Osteocyte (in vitro differentiated cells): Measurements from ENCODE around the gene LARGE1. TPM values are rescaled to one million over a fixed set of nuclear protein-coding genes. Genes with fewer than 3 reads are reported as not detected.

Source experiments
- DNase-seq: peaks from one replicate; pipeline ENCODE4 v3.0.0; 2021; ENCODE audit warnings: mixed read lengths; ENCODE audit not compliant: unreplicated experiment; ENCODE audit errors: extremely low spot score
- H3K27ac Mint-ChIP-seq: one replicate; pipeline ENCODE4 v1.8.0; 2021; ENCODE audit warnings: mild to moderate bottlenecking, mixed read lengths; ENCODE audit not compliant: unreplicated experiment
- H3K27me3 Mint-ChIP-seq: one replicate; pipeline ENCODE4 v1.8.0; 2021; ENCODE audit warnings: mixed read lengths; ENCODE audit not compliant: unreplicated experiment
- H3K36me3 Mint-ChIP-seq: one replicate; pipeline ENCODE4 v1.8.0; 2021; ENCODE audit warnings: mixed read lengths; ENCODE audit not compliant: unreplicated experiment
- H3K4me1 Mint-ChIP-seq: one replicate; pipeline ENCODE4 v1.8.0; 2021; ENCODE audit warnings: mixed read lengths; ENCODE audit not compliant: unreplicated experiment
- H3K4me3 Mint-ChIP-seq: one replicate; pipeline ENCODE4 v1.8.0; 2021; ENCODE audit warnings: mild to moderate bottlenecking, moderate library complexity, mixed read lengths; ENCODE audit not compliant: unreplicated experiment
- H3K9me3 Mint-ChIP-seq: one replicate; pipeline ENCODE4 v1.8.0; 2021; ENCODE audit warnings: mixed read lengths; ENCODE audit not compliant: unreplicated experiment
- CTCF ChIP-seq: fragments of 200-600 bp; sonication (generic); IDR thresholded peaks from 2 replicates; pipeline ENCODE4 v1.5.0; 2021; ENCODE audit warnings: antibody characterized with exemption, mild to moderate bottlenecking, moderate library complexity
- total RNA-seq: library from RNA; stranded (reverse); gene quantifications from 2 replicates; pipeline ENCODE4 v1.2.1, GENCODE V29; 2021

The LARGE1 gene
- total RNA-seq, 1 donor from 2014 or later: 17.6 TPM

GRCh38 chr22:33605666-33606065 is 314.6 kb downstream of the LARGE1 start:
- Mint-ChIP-seq H3K9me3 (no peaks in the 10 kb centered on the region), H3K4me3 (no peak overlapping the region)

GRCh38 chr22:33605221-33605620 is 315.1 kb downstream of the LARGE1 start:
- Mint-ChIP-seq H3K4me3 (no peak overlapping the region), H3K9me3 (no peaks in the 10 kb centered on the region), H3K36me3 (no peaks in the 10 kb centered on the region), H3K4me1 (no peaks in the 10 kb centered on the region), H3K27ac (no peak overlapping the region), H3K27me3 (no peaks in the 10 kb centered on the region)
- TF ChIP-seq CTCF: no peak
- no peak for DNase-seq

More at GRCh38 chr22:33605666-33606065, 314.6 kb downstream of the LARGE1 start:
- Mint-ChIP-seq H3K27ac (no peak overlapping the region), H3K27me3 (no peaks in the 10 kb centered on the region), H3K4me1 (no peaks in the 10 kb centered on the region), H3K36me3 (no peaks in the 10 kb centered on the region)
- TF ChIP-seq CTCF: no peak
- no peak for DNase-seq

- Mint-ChIP-seq H3K27me3 (no peaks in the 10 kb centered on the region), H3K4me1 (no peaks in the 10 kb centered on the region), H3K36me3 (no peaks in the 10 kb centered on the region), H3K9me3 (no peaks in the 10 kb centered on the region), H3K4me3 (no peak overlapping the region), H3K27ac (no peak overlapping the region)
- no peak for TF ChIP-seq CTCF
- no peak for DNase-seq
Measured at GRCh38 chr22:33601062-33601461, 319.2 kb downstream of the LARGE1 start.

- no peaks in the 10 kb centered on the region for H3K36me3 Mint-ChIP-seq
- no peak overlapping the region for H3K27ac Mint-ChIP-seq
- H3K9me3 Mint-ChIP-seq: no peaks in the 10 kb centered on the region
- H3K27me3 Mint-ChIP-seq: no peaks in the 10 kb centered on the region
- no peak overlapping the region for H3K4me3 Mint-ChIP-seq
- no peak for DNase-seq
- H3K4me1 Mint-ChIP-seq: no peaks in the 10 kb centered on the region
- no peak for TF ChIP-seq CTCF
Measured at GRCh38 chr22:33600595-33600994, 319.7 kb downstream of the LARGE1 start.

GRCh38 chr22:33600113-33600512 is 320.2 kb downstream of the LARGE1 start:
- Mint-ChIP-seq H3K36me3 (no peaks in the 10 kb centered on the region), H3K27me3 (no peaks in the 10 kb centered on the region), H3K27ac (no peak overlapping the region), H3K4me1 (no peaks in the 10 kb centered on the region), H3K9me3 (no peaks in the 10 kb centered on the region), H3K4me3 (no peak overlapping the region)
- no peak for TF ChIP-seq CTCF
- no peak for DNase-seq
